OCI-LY7 (cell line): ENCODE measurements around the gene C1orf116. TPM values are rescaled to one million over a fixed set of nuclear protein-coding genes. Genes with fewer than 3 reads are reported as not detected.

Experiments used
- BruUV-seq: library from RNA; stranded (reverse); fragments of 400-500 nt; replicated peaks from 2 replicates; lab custom pipeline; 2021; lab: Mats Ljungman, UMichigan
- CTCF ChIA-PET: fragments of 300-600 bp; sonication (Branson Sonifier 250); formaldehyde crosslinking; loops from one replicate; lab custom pipeline; 2022; ENCODE audit warnings: antibody characterized with exemption; ENCODE audit not compliant: unreplicated experiment; lab: Charles Lee
- POLR2A ChIA-PET: fragments of 300-600 bp; sonication (Branson Sonifier 250); formaldehyde crosslinking; loops from one replicate; lab custom pipeline; 2022; ENCODE audit warnings: antibody characterized with exemption; lab: Charles Lee
- DNase-seq: peaks from one replicate; pipeline ENCODE4 v3.0.0-alpha.2; 2015; ENCODE audit warnings: low spot score
- H2AFZ ChIP-seq: fragments of 200-600 bp; sonication (generic), shearing (Covaris generic); 2 replicates; pipeline ENCODE4 v1.6.1; 2014; ENCODE audit warnings: mild to moderate bottlenecking, antibody characterized with exemption, low read length, moderate library complexity
- H3K27ac ChIP-seq: fragments of 200-600 bp; sonication (generic); 2 replicates; pipeline ENCODE4 v1.5.1; 2014; ENCODE audit warnings: mixed run types, low read depth, mild to moderate bottlenecking, moderate library complexity, low read length, inconsistent platforms; ENCODE audit not compliant: poor library complexity, severe bottlenecking
- H3K36me3 ChIP-seq: fragments of 200-600 bp; sonication (generic); 2 replicates; pipeline ENCODE4 v1.6.1; 2014; ENCODE audit warnings: mild to moderate bottlenecking, antibody characterized with exemption, low read length, moderate library complexity, mixed read lengths; ENCODE audit not compliant: insufficient read depth
- H3K4me1 ChIP-seq: fragments of 200-600 bp; sonication (generic); 2 replicates; pipeline ENCODE4 v1.5.1; 2014; ENCODE audit warnings: mild to moderate bottlenecking, low read length; ENCODE audit not compliant: insufficient read depth, poor library complexity, severe bottlenecking
- H3K4me2 ChIP-seq: fragments of 200-600 bp; sonication (generic); 2 replicates; pipeline ENCODE4 v1.6.1; 2014; ENCODE audit warnings: mild to moderate bottlenecking, low read length
- H3K4me3 ChIP-seq: fragments of 200-600 bp; sonication (generic); 2 replicates; pipeline ENCODE4 v1.5.1; 2014; ENCODE audit warnings: mild to moderate bottlenecking, low read depth, low read length; ENCODE audit not compliant: poor library complexity, severe bottlenecking
- H3K79me2 ChIP-seq: fragments of 200-600 bp; sonication (generic); 2 replicates; pipeline ENCODE4 v1.6.1; 2016; ENCODE audit warnings: low read depth, mild to moderate bottlenecking, low read length, moderate library complexity, mixed read lengths; ENCODE audit not compliant: insufficient read depth
- H3K9me2 ChIP-seq: fragments of 200-600 bp; sonication (generic); 2 replicates; pipeline ENCODE4 v1.6.1; 2016; ENCODE audit warnings: mild to moderate bottlenecking, low read length, mixed read lengths; ENCODE audit not compliant: insufficient read depth
- H3K9me3 ChIP-seq: fragments of 200-600 bp; sonication (generic); 2 replicates; pipeline ENCODE4 v1.6.1; 2014; ENCODE audit warnings: mild to moderate bottlenecking, mixed run types, low read length, mixed read lengths
- H4K20me1 ChIP-seq: fragments of 200-600 bp; sonication (generic); 2 replicates; pipeline ENCODE4 v1.6.1; 2014; ENCODE audit warnings: mild to moderate bottlenecking, antibody characterized with exemption, low read length, moderate library complexity, mixed read lengths; ENCODE audit not compliant: insufficient read depth
- EZH2phosphoT487 ChIP-seq: fragments of 200-600 bp; sonication (generic); IDR thresholded peaks from 2 replicates; pipeline ENCODE4 v1.6.1; 2018; ENCODE audit warnings: low read depth, borderline replicate concordance, mild to moderate bottlenecking, mixed run types, antibody characterized with exemption, low read length, moderate library complexity, mixed read lengths
- intact Hi-C: fragments of 100-400 bp; cut with micrococcal nuclease; formaldehyde crosslinking; loops from one replicate; pipeline ENCODE4 v1.10.0; 2022; ENCODE audit not compliant: unreplicated experiment
- total RNA-seq, 2 experiments: library from RNA; depleted of rRNA in 1 of 2; stranded (reverse); fragments of >200 nt in 1 of 2; shearing (Covaris generic) in 1 of 2; gene quantifications; 2 replicates each; pipeline ENCODE4 v1.2.3, GENCODE V29; 2014 to 2022
- TF ChIP-seq, protein P1 (sequence below): fragments of 200-600 bp; sonication (generic); conservative IDR thresholded peaks from 2 replicates; pipeline ENCODE4 v1.5.1; 2014; ENCODE audit warnings: mild to moderate bottlenecking, antibody characterized with exemption, low read length, moderate library complexity, mixed read lengths

C1orf116 gene
- total RNA-seq, 2 experiments from 2014 or later: not detected

DNA sequence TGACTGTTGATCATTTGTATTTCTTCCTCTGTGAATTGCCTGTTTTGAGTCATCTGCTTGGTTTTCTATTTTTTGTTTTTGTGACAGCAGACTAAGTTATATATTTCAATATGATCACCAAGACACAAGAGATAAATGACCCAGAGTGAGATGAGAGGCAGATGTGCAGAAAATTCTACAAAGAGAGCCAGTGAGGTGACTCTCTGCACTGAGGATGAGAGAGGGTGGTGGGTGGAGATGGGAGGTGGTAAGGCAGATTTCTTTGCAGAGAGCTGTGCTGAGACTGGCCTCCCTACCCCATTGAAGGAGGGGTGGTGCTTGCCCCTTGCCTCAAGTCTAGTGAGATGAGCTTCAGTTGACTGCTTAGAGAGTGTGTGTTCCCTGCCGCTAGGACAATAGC, 44.7 kb downstream of the C1orf116 start:
- DNase-seq: no peak
- no peaks in the 10 kb centered on the region for H3K9me2 ChIP-seq
- no peaks in the 10 kb centered on the region for H3K9me3 ChIP-seq
- no peaks in the 10 kb centered on the region for H3K36me3 ChIP-seq
- H3K4me3 ChIP-seq: no peak overlapping the region
- H3K27ac ChIP-seq: no peak overlapping the region
- H3K4me1 ChIP-seq: no peaks in the 10 kb centered on the region
- ChIA-PET POLR2A (no interaction called here), CTCF (no interaction called here)
- H2AFZ ChIP-seq: no peak overlapping the region
- no TSS peak for BruUV-seq
- intact Hi-C loops: no loop called here
- no peak overlapping the region for H3K4me2 ChIP-seq
- H3K79me2 ChIP-seq: no peaks in the 10 kb centered on the region
- no peaks in the 10 kb centered on the region for H4K20me1 ChIP-seq
- TF ChIP-seq EZH2phosphoT487: no peak
- TF ChIP-seq, protein P1, sequence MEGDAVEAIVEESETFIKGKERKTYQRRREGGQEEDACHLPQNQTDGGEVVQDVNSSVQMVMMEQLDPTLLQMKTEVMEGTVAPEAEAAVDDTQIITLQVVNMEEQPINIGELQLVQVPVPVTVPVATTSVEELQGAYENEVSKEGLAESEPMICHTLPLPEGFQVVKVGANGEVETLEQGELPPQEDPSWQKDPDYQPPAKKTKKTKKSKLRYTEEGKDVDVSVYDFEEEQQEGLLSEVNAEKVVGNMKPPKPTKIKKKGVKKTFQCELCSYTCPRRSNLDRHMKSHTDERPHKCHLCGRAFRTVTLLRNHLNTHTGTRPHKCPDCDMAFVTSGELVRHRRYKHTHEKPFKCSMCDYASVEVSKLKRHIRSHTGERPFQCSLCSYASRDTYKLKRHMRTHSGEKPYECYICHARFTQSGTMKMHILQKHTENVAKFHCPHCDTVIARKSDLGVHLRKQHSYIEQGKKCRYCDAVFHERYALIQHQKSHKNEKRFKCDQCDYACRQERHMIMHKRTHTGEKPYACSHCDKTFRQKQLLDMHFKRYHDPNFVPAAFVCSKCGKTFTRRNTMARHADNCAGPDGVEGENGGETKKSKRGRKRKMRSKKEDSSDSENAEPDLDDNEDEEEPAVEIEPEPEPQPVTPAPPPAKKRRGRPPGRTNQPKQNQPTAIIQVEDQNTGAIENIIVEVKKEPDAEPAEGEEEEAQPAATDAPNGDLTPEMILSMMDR: no peak

DNA sequence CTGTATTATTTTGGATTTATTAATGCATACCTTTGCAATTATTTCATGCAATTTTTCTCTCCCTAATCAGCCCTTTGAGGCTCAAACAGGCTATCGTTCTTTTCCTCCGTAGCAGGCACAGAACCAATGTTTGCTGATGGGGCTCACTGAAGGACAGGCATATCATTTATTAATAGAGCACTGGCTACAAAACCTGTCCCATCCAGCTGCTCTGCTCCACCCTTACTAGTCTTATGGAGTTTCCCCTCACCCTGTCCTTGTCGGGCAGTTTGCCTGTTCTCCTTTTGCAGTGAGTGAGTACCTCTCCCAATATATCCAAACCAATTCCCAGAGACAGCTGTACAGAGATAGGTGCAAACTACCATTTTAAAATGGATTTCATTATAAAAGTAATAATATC, 45.7 kb downstream of the C1orf116 start:
- Histone ChIP-seq H2AFZ (no peak overlapping the region), H4K20me1 (no peaks in the 10 kb centered on the region), H3K27ac (no peak overlapping the region), H3K9me2 (no peaks in the 10 kb centered on the region), H3K4me3 (no peak overlapping the region), H3K4me1 (no peaks in the 10 kb centered on the region), H3K9me3 (no peaks in the 10 kb centered on the region), H3K79me2 (no peaks in the 10 kb centered on the region), H3K36me3 (no peaks in the 10 kb centered on the region), H3K4me2 (no peak overlapping the region)
- ChIA-PET POLR2A (interaction anchor here (0.5 to 0.6 kb wide), 2 partner anchors 11 to 242 kb away, joined by 3 read pairs; no protein-coding TSS in a partner anchor), CTCF (no interaction called here)
- no TSS peak for BruUV-seq
- intact Hi-C loops: no loop called here
- TF ChIP-seq, protein P1: no peak
- TF ChIP-seq EZH2phosphoT487: no peak
- DNase-seq: no peak

DNA sequence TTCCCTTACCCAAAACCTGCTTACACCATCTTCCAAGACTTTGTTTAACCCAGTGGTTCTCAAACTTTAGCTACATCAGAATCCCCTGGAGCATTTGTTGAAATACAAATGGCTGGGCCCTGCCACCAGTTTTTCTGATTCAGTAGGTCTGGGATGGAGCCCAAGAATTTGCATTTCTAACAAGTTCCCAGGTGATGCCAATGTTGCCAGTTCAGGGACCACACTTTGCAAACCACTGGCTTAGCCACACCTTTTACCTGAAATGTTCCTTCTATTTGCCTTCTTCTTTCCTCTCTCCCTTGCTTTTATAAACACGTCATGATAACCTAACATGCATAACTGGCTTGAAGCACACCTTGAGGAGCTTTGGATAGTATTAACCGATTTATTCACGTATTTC, 46.2 kb downstream of the C1orf116 start:
- no peak for DNase-seq
- no peaks in the 10 kb centered on the region for H3K79me2 ChIP-seq
- intact Hi-C loops: no loop called here
- no peak overlapping the region for H3K4me3 ChIP-seq
- no peak overlapping the region for H3K27ac ChIP-seq
- H3K36me3 ChIP-seq: no peaks in the 10 kb centered on the region
- CTCF ChIA-PET: no interaction called here
- POLR2A ChIA-PET: interaction anchor here (0.5 to 1.1 kb wide), 4 partner anchors 10 to 241 kb away, joined by 3 read pairs; no protein-coding TSS in a partner anchor
- no TSS peak for BruUV-seq
- no peak overlapping the region for H2AFZ ChIP-seq
- no peaks in the 10 kb centered on the region for H3K4me1 ChIP-seq
- no peak overlapping the region for H3K4me2 ChIP-seq
- H3K9me2 ChIP-seq: no peaks in the 10 kb centered on the region
- TF ChIP-seq EZH2phosphoT487: no peak
- TF ChIP-seq, protein P1: no peak
- H3K9me3 ChIP-seq: no peaks in the 10 kb centered on the region
- H4K20me1 ChIP-seq: no peaks in the 10 kb centered on the region
